ENCODE measurements around the gene C5orf34. TPM values are rescaled to one million over a fixed set of nuclear protein-coding genes. Genes with fewer than 3 reads are reported as not detected.
"Not testable (repeated sequence)": the region's sequence is repeated elsewhere in the genome, so short reads cannot be mapped to it uniquely, and the experiment has no call there.

Gene C5orf34
- total RNA-seq, 1 donor from 2014 or later: 6.3 TPM

GRCh38 chr5:43456556-43456955 lies 58.4 kb downstream of the C5orf34 start:
- intact Hi-C loops (cut with micrococcal nuclease): no loop called here
- H3K4me1 Mint-ChIP-seq (ENCODE audit: low read depth): no peaks in the 10 kb centered on the region
- peaks cover 63% of the 10 kb centered on the region for H3K36me3 Mint-ChIP-seq (ENCODE audit: low read depth)
- no peaks in the 10 kb centered on the region for H3K27me3 Mint-ChIP-seq (ENCODE audit: low read depth)
- no peak for DNase-seq (ENCODE audit: low spot score)
- H3K4me3 Mint-ChIP-seq (ENCODE audit: low read depth): no peak overlapping the region
- H3K9me3 Mint-ChIP-seq: peaks cover 26% of the 10 kb centered on the region
- no peak overlapping the region for H3K27ac Mint-ChIP-seq

DNA sequence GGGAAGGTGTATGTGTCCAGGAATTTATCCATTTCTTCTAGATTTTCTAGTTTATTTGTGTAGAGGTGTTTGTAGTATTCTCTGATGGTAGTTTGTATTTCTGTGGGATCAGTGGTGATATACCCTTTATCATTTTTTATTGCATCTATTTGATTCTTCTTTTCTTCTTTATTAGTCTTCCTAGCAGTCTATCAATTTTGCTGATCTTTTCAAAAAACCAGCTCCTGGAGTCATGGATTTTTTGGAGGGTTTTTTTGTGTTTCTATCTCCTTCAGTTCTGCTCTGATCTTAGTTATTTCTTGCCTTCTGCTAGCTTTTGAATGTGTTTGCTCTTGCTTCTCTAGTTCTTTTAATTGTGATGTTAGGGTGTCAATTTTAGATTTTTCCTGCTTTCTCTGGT lies 73.4 kb downstream of the C5orf34 start:
- H3K4me1 Mint-ChIP-seq (ENCODE audit: low read depth); DNase-seq (ENCODE audit: low spot score); H3K4me3 Mint-ChIP-seq (ENCODE audit: low read depth); H3K27me3 Mint-ChIP-seq (ENCODE audit: low read depth); intact Hi-C loops (cut with micrococcal nuclease); H3K27ac Mint-ChIP-seq: not testable (repeated sequence)
- H3K36me3 Mint-ChIP-seq (ENCODE audit: low read depth): peaks cover 41% of the 10 kb centered on the region
- H3K9me3 Mint-ChIP-seq: peaks cover 55% of the 10 kb centered on the region

- peaks cover 6% of the 10 kb centered on the region for H3K36me3 Mint-ChIP-seq (ENCODE audit: low read depth)
- intact Hi-C loops (cut with micrococcal nuclease): no loop called here
Observed at GRCh38 chr5:43437062-43437660, 77.8 kb downstream of the C5orf34 start.

More at GRCh38 chr5:43437062-43437660, 77.8 kb downstream of the C5orf34 start:
- H3K27me3 Mint-ChIP-seq (ENCODE audit: low read depth): no peaks in the 10 kb centered on the region
- H3K4me3 Mint-ChIP-seq (ENCODE audit: low read depth): no peak overlapping the region
- no peak for DNase-seq (ENCODE audit: low spot score)
- no peak overlapping the region for H3K27ac Mint-ChIP-seq
- peaks cover 30% of the 10 kb centered on the region for H3K9me3 Mint-ChIP-seq
- H3K4me1 Mint-ChIP-seq (ENCODE audit: low read depth): no peaks in the 10 kb centered on the region

Other genes starting within 250 kb of the C5orf34 start
- gene HMGCS1, start 201.7 kb downstream of the C5orf34 start, total RNA-seq: 232 and 233 TPM in 2 replicates
- 10.9 and 13.0 TPM in 2 replicates for gene CCL28, start 102.8 kb downstream of the C5orf34 start, total RNA-seq
- 17.3 and 20.1 TPM in 2 replicates for gene TMEM267, start 31.3 kb downstream of the C5orf34 start, total RNA-seq
- 56.8 and 58.0 TPM in 2 replicates for gene PAIP1, start 41.9 kb upstream of the C5orf34 start, total RNA-seq
- gene NNT, start 88.0 kb upstream of the C5orf34 start, total RNA-seq: 64.1 and 64.8 TPM in 2 replicates

Measured in activated T-helper 2 cell treated with anti-CD3 and anti-CD28 coated beads, Interferon-gamma antibody, Interleukin-2, Interleukin-4, amounts not matched to agents 10 μg/mL and 5 μg/mL and 100 μg/mL, durations not matched to agents 14 hours and 24 hours and 36 hours (primary cell).